Neuronal stem cell (in vitro differentiated cells): ENCODE results near the gene CC2D2B.

ENCODE experiments used
- DNase-seq: peaks from one replicate; pipeline ENCODE4 v3.0.0-alpha.2; 2013; ENCODE audit warnings: low spot score
- H2AFZ ChIP-seq: one replicate; pipeline ENCODE4 v1.6.1; 2013; ENCODE audit warnings: mild to moderate bottlenecking, low read length, inconsistent platforms
- H2AK5ac ChIP-seq: 2 replicates; pipeline ENCODE4 v1.6.1; 2013; ENCODE audit warnings: low read depth, mild to moderate bottlenecking, inconsistent platforms, low read length, moderate library complexity, mixed read lengths
- H2BK120ac ChIP-seq: 2 replicates; pipeline ENCODE4 v1.6.1; 2013; ENCODE audit warnings: low read depth, mild to moderate bottlenecking, inconsistent platforms, low read length, moderate library complexity, mixed read lengths
- H2BK12ac ChIP-seq: one replicate; pipeline ENCODE4 v1.6.1; 2013; ENCODE audit warnings: low read length, inconsistent platforms
- H2BK15ac ChIP-seq: 2 replicates; pipeline ENCODE4 v1.6.1; 2013; ENCODE audit warnings: mild to moderate bottlenecking, low read length, inconsistent platforms, mixed read lengths
- H2BK5ac ChIP-seq: one replicate; pipeline ENCODE4 v1.6.1; 2013; ENCODE audit warnings: inconsistent platforms, mild to moderate bottlenecking, low read length, moderate library complexity
- H3K14ac ChIP-seq: one replicate; pipeline ENCODE4 v1.6.1; 2013; ENCODE audit warnings: low read length, inconsistent platforms
- H3K18ac ChIP-seq: 2 replicates; pipeline ENCODE4 v1.6.1; 2013; ENCODE audit warnings: low read length, inconsistent platforms
- H3K23ac ChIP-seq: 2 replicates; pipeline ENCODE4 v1.6.1; 2013; ENCODE audit warnings: low read depth, mild to moderate bottlenecking, mixed read lengths, low read length, inconsistent platforms; ENCODE audit not compliant: poor library complexity
- H3K27ac ChIP-seq: replicated peaks from 3 replicates; pipeline ENCODE4 v1.5.1; 2013; ENCODE audit warnings: low read length, inconsistent platforms
- H3K27me3 ChIP-seq, 3 experiments: 2 replicates each; pipeline ENCODE4 v1.6.1; 2013; ENCODE audit warnings: low read length in 3 of 3, mild to moderate bottlenecking in 2 of 3, inconsistent platforms in 1 of 3, low read depth in 1 of 3, mixed read lengths in 1 of 3, moderate library complexity in 1 of 3; ENCODE audit not compliant: control insufficient read depth in 3 of 3, insufficient read depth in 3 of 3
- H3K36me3 ChIP-seq, 2 donors: replicated peaks in 1 of 2; 2 replicates each; pipeline ENCODE4 v1.6.1; 2013; ENCODE audit warnings: low read length in 2 of 2; ENCODE audit not compliant: control insufficient read depth in 2 of 2, insufficient read depth in 2 of 2
- H3K4ac ChIP-seq: 2 replicates; pipeline ENCODE4 v1.6.1; 2013; ENCODE audit warnings: inconsistent platforms, mild to moderate bottlenecking, low read length, moderate library complexity
- H3K4me1 ChIP-seq, 2 donors: 1 replicate in 1 of 2; 2 replicates in 1 of 2; pipeline ENCODE4 v1.6.1; 2013; ENCODE audit warnings: low read length in 2 of 2, low read depth in 1 of 2; ENCODE audit not compliant: control insufficient read depth in 2 of 2, insufficient read depth in 1 of 2
- H3K4me2 ChIP-seq: one replicate; pipeline ENCODE4 v1.6.1; 2013; ENCODE audit warnings: mild to moderate bottlenecking, low read length, inconsistent platforms; ENCODE audit not compliant: insufficient read depth, poor library complexity, severe bottlenecking
- H3K4me3 ChIP-seq, 2 donors: 2 replicates each; pipeline ENCODE4 v1.5.1; 2013; ENCODE audit warnings: low read length in 2 of 2, mild to moderate bottlenecking in 2 of 2, inconsistent platforms in 1 of 2, moderate library complexity in 1 of 2
- H3K79me1 ChIP-seq: one replicate; pipeline ENCODE4 v1.6.1; 2013; ENCODE audit warnings: low read depth, mild to moderate bottlenecking, inconsistent platforms, low read length, moderate library complexity
- H3K9ac ChIP-seq: one replicate; pipeline ENCODE4 v1.6.1; 2013; ENCODE audit warnings: mild to moderate bottlenecking, low read depth, low read length, inconsistent platforms; ENCODE audit not compliant: poor library complexity
- H3K9me3 ChIP-seq, 2 donors: replicated peaks in 1 of 2; 2 replicates each; pipeline versions ENCODE3 to v1.6.1; 2013; ENCODE audit warnings: low read length in 2 of 2, mild to moderate bottlenecking in 2 of 2, inconsistent platforms in 1 of 2, low read depth in 1 of 2, mixed read lengths in 1 of 2, moderate library complexity in 1 of 2; ENCODE audit not compliant: control insufficient read depth in 2 of 2, insufficient read depth in 1 of 2
- H4K8ac ChIP-seq: one replicate; pipeline ENCODE4 v1.6.1; 2013; ENCODE audit warnings: low read depth, mild to moderate bottlenecking, inconsistent platforms, low read length, moderate library complexity
- H4K91ac ChIP-seq: one replicate; pipeline ENCODE4 v1.6.1; 2013; ENCODE audit warnings: low read length, low read depth, mild to moderate bottlenecking, inconsistent platforms; ENCODE audit not compliant: poor library complexity
- WGBS, 2 donors: extraction: QIAGEN DNeasy Blood & Tissue Kit; methylation state at CpG; one replicate each; pipeline ENCODE4 v1.1.7; 2013; ENCODE audit warnings: missing lambda C conversion rate in 2 of 2, mixed read lengths in 1 of 2; ENCODE audit not compliant: insufficient read length in 2 of 2, insufficient replicate concordance in 1 of 2; ENCODE audit errors: extremely low coverage in 2 of 2; 5-methylcytosine and 5-hydroxymethylcytosine counted together

CC2D2B gene

GRCh38 chr10:95963991-95964389 lies 56.2 kb downstream of the CC2D2B start:
- Histone ChIP-seq H2AK5ac (no peak overlapping the region), H2BK5ac (no peak overlapping the region), H3K9ac (no peak overlapping the region), H2BK120ac (no peak overlapping the region), H4K8ac (no peak overlapping the region), H3K4me1 (no peaks in the 10 kb centered on the region), H4K91ac (no peak overlapping the region), H3K27me3 (peaks cover 0 to 14% (median 0%) of the 10 kb centered on the region in 3 experiments), H3K27ac (no peak overlapping the region), H3K9me3 (no peaks in the 10 kb centered on the region), H2AFZ (no peak overlapping the region), H3K14ac (no peak overlapping the region), H2BK15ac (no peak overlapping the region), H3K79me1 (no peaks in the 10 kb centered on the region), H3K18ac (no peak overlapping the region), H3K4ac (no peak overlapping the region), H3K4me3 (no peak overlapping the region), H3K36me3 (no peaks in the 10 kb centered on the region), H3K23ac (no peak overlapping the region), H3K4me2 (no peak overlapping the region), H2BK12ac (no peak overlapping the region)
- no CpG with 5 or more reads among the region's 1 CpG for WGBS, 2 donors
- no peak for DNase-seq

DNA sequence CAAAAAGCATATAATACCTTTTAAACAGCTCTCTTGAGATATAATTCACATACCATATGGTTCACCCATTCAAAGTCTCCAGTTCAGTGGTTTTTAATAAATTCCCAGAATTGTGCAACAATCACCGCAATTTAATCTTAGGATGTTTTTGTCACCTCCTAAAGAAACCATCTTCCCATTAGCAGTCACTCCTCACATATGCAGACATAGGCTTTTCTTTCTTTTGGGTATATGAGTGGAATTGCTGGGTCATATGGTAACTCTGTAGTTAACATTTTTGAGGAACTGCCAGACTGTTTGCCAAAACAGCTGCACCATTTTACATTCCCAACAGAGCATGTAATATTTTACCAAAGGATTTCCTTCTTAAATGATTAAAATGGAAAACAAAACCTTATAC lies 57.0 kb downstream of the CC2D2B start:
- H2BK120ac ChIP-seq: no peak overlapping the region
- no CpG with 5 or more reads among the region's 1 CpG for WGBS, 2 donors

GRCh38 chr10:95976362-95977229 lies 68.8 kb downstream of the CC2D2B start:
- H2BK15ac ChIP-seq: no peak overlapping the region

More for the DNA sequence above, 57.0 kb downstream of the CC2D2B start:
- no peak overlapping the region for H3K23ac ChIP-seq
- H3K4me1 ChIP-seq: no peaks in the 10 kb centered on the region
- H4K8ac ChIP-seq: no peak overlapping the region
- no peak overlapping the region for H2BK12ac ChIP-seq
- no peak overlapping the region for H3K4me3 ChIP-seq
- H2BK15ac ChIP-seq: no peak overlapping the region
- H3K79me1 ChIP-seq: no peaks in the 10 kb centered on the region
- peaks cover 0 to 17% (median 0%) of the 10 kb centered on the region in 3 experiments for H3K27me3 ChIP-seq
- H3K4me2 ChIP-seq: no peak overlapping the region
- no peak overlapping the region for H3K18ac ChIP-seq
- H2BK5ac ChIP-seq: no peak overlapping the region
- no peak overlapping the region for H3K27ac ChIP-seq
- H2AFZ ChIP-seq: no peak overlapping the region
- no peak overlapping the region for H4K91ac ChIP-seq
- no peak for DNase-seq
- H3K9me3 ChIP-seq: no peaks in the 10 kb centered on the region
- no peak overlapping the region for H3K9ac ChIP-seq
- no peaks in the 10 kb centered on the region for H3K36me3 ChIP-seq
- H2AK5ac ChIP-seq: no peak overlapping the region
- no peak overlapping the region for H3K14ac ChIP-seq
- no peak overlapping the region for H3K4ac ChIP-seq

GRCh38 chr10:95982200-95982599 lies 74.4 kb downstream of the CC2D2B start:
- no peaks in the 10 kb centered on the region for H3K27me3 ChIP-seq
- no peaks in the 10 kb centered on the region for H3K36me3 ChIP-seq
- no peak overlapping the region for H2BK12ac ChIP-seq
- H3K9ac ChIP-seq: no peak overlapping the region
- no peak for DNase-seq
- H3K4me2 ChIP-seq: no peak overlapping the region
- H3K27ac ChIP-seq: no peak overlapping the region
- WGBS, 2 donors: no CpG with 5 or more reads among the region's 2 CpGs
- no peak overlapping the region for H2BK15ac ChIP-seq
- no peak overlapping the region for H2AK5ac ChIP-seq
- no peaks in the 10 kb centered on the region for H3K4me1 ChIP-seq
- no peaks in the 10 kb centered on the region for H3K79me1 ChIP-seq
- H2AFZ ChIP-seq: no peak overlapping the region
- H2BK5ac ChIP-seq: no peak overlapping the region
- no peak overlapping the region for H4K8ac ChIP-seq
- no peak overlapping the region for H3K4ac ChIP-seq
- no peak overlapping the region for H3K23ac ChIP-seq
- H3K9me3 ChIP-seq: no peaks in the 10 kb centered on the region
- H4K91ac ChIP-seq: no peak overlapping the region
- no peak overlapping the region for H3K18ac ChIP-seq
- no peak overlapping the region for H3K4me3 ChIP-seq
- H2BK120ac ChIP-seq: no peak overlapping the region
- no peak overlapping the region for H3K14ac ChIP-seq

More at GRCh38 chr10:95976362-95977229, 68.8 kb downstream of the CC2D2B start:
- Histone ChIP-seq H2AK5ac (no peak overlapping the region), H3K79me1 (no peaks in the 10 kb centered on the region), H2AFZ (no peak overlapping the region), H3K9me3 (no peaks in the 10 kb centered on the region), H3K14ac (no peak overlapping the region), H3K18ac (no peak overlapping the region), H4K8ac (no peak overlapping the region), H3K9ac (no peak overlapping the region), H2BK5ac (no peak overlapping the region), H3K4ac (no peak overlapping the region), H3K4me3 (no peak overlapping the region), H2BK12ac (no peak overlapping the region), H3K27me3 (peaks cover 0 to 7% (median 0%) of the 10 kb centered on the region in 3 experiments), H4K91ac (no peak overlapping the region), H3K4me2 (no peak overlapping the region), H3K4me1 (no peaks in the 10 kb centered on the region), H2BK120ac (no peak overlapping the region), H3K23ac (no peak overlapping the region), H3K36me3 (no peaks in the 10 kb centered on the region), H3K27ac (no peak overlapping the region)
- no CpG with 5 or more reads among the region's 9 CpGs for WGBS, 2 donors
- no peak for DNase-seq
